Smooth muscle cell (in vitro differentiated cells): Measurements from ENCODE around the gene C22orf39. TPM values are rescaled to one million over a fixed set of nuclear protein-coding genes. Genes with fewer than 3 reads are reported as not detected.
A peak's percentile ranks its signal among the peaks of the same experiment; 100 is the strongest.

ENCODE experiments used
- DNase-seq: peaks from one replicate; lab custom pipeline; 2025; ENCODE audit not compliant: unreplicated experiment; lab: John Stamatoyannopoulos, UW
- H2AFZ ChIP-seq: fragments of 200-600 bp; sonication (generic); 2 replicates; pipeline ENCODE4 v1.6.0; 2016; ENCODE audit warnings: antibody characterized with exemption, low read depth, mild to moderate bottlenecking
- H3F3A ChIP-seq: fragments of 200-600 bp; sonication (generic); 2 replicates; pipeline ENCODE4 v1.6.0; 2017; ENCODE audit warnings: antibody characterized with exemption, low read depth
- H3K27ac ChIP-seq: fragments of 200-600 bp; sonication (generic); 2 replicates; pipeline ENCODE4 v1.5.1; 2016; ENCODE audit warnings: low read depth, mild to moderate bottlenecking
- H3K27me3 ChIP-seq: fragments of 200-600 bp; sonication (generic); 2 replicates; pipeline ENCODE4 v1.6.1; 2016; ENCODE audit warnings: low read depth, mild to moderate bottlenecking
- H3K36me3 ChIP-seq: fragments of 200-600 bp; sonication (generic); 2 replicates; pipeline ENCODE4 v1.5.1; 2016; ENCODE audit warnings: low read depth
- H3K4me1 ChIP-seq: fragments of 200-600 bp; sonication (generic); 2 replicates; pipeline ENCODE4 v1.5.1; 2016; ENCODE audit warnings: low read depth
- H3K4me2 ChIP-seq: fragments of 200-600 bp; sonication (generic); 2 replicates; pipeline ENCODE4 v1.6.0; 2016; ENCODE audit warnings: mild to moderate bottlenecking
- H3K4me3 ChIP-seq: fragments of 200-600 bp; sonication (generic); 2 replicates; pipeline ENCODE4 v1.5.1; 2016; ENCODE audit warnings: mild to moderate bottlenecking
- H3K79me2 ChIP-seq: fragments of 200-600 bp; sonication (generic); 2 replicates; pipeline ENCODE4 v1.6.0; 2016; ENCODE audit warnings: low read depth, mild to moderate bottlenecking
- H3K9ac ChIP-seq: fragments of 200-600 bp; sonication (generic); 2 replicates; pipeline ENCODE4 v1.6.0; 2016; ENCODE audit warnings: low read depth
- H3K9me3 ChIP-seq: fragments of 200-600 bp; sonication (generic); replicated peaks from 2 replicates; pipeline ENCODE4 v1.5.1; 2016; ENCODE audit warnings: low read depth
- H4K20me1 ChIP-seq: fragments of 200-600 bp; sonication (generic); 2 replicates; pipeline ENCODE4 v1.6.0; 2016; ENCODE audit warnings: low read depth
- WGBS: methylation state at CpG from one replicate; pipeline ENCODE4 v1.1.7; 2016; ENCODE audit warnings: low lambda C conversion rate; 5-methylcytosine and 5-hydroxymethylcytosine counted together
- polyA plus RNA-seq: library from polyadenylated mRNA; unstranded; fragments of >200 nt; fragmentation: Nextera tagmentation; extraction: Ambion mirVana; gene quantifications from 2 replicates; pipeline ENCODE4 v1.2.1, GENCODE V29; 2016
- total RNA-seq: library from RNA; depleted of rRNA; stranded (reverse); fragments of >200 nt; gene quantifications from 2 replicates; pipeline ENCODE4 v1.2.3, GENCODE V29; 2014
- TF ChIP-seq, protein P1 (sequence below): fragments of 200-600 bp; sonication (generic); IDR thresholded peaks from 2 replicates; pipeline ENCODE4 v1.5.1; 2017; ENCODE audit warnings: borderline replicate concordance, mild to moderate bottlenecking, antibody characterized with exemption; ENCODE audit not compliant: insufficient read depth, poor library complexity, severe bottlenecking

C22orf39 gene
- total and polyA plus RNA-seq, 2 experiments from 2014 or later, result 16.5 to 29.5 TPM

DNA sequence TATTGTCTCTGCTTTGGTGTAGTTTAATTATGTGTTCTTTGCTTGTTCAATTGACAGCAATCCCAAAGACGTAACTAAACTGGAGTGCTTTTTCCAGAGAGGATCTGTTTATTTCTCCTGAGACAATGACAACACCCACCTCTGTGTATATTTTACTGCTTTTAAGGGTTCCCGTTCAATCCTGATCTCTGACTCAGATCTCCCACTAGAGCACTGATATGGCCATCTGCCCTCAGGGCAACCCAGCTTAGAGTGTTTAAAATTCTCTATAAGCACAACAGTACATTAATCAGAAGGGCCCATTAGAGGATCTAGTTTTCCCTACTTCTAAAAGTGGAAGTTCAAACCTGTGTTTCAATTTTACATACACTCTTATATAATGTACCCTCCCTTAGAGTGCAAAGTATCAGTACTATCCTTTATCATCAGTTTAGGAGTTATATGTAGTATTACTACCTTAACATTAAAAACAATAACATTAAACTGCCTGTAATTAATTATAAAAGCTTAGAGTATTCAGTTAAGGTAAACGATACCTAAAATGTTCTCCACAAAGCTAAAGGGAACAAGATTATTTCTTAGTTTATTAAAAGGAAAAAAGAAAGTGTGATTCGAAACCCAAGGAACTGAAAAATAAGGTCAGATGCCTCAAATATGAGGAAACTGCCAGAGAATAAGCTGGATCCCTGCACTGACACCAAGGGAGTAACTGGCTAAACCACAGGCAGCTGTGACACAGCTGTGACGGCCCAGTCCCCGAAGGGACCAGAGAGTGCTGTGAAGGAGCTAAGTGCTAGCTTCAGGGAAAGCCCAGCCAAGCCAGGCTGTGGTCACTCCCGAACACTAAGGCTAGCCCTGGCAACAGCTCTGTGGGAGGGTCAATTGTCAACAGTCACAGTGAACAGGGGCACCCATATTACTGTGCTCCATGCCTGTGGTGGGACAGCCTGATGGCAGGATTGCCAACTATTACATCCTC is 16.3 kb upstream of the C22orf39 start:
- Histone ChIP-seq H3K9me3 (no peaks in the 10 kb centered on the region), H3K4me1 (no peaks in the 10 kb centered on the region), H3K36me3 (no peaks in the 10 kb centered on the region), H3F3A (no peaks in the 10 kb centered on the region), H3K27me3 (no peaks in the 10 kb centered on the region), H3K4me3 (no peak overlapping the region), H3K79me2 (no peaks in the 10 kb centered on the region), H2AFZ (no peak overlapping the region), H4K20me1 (peaks cover 11% of the 10 kb centered on the region), H3K27ac (peak overlapping the region; percentile 60), H3K9ac (peak overlapping the region; percentile 5), H3K4me2 (no peak overlapping the region)
- TF ChIP-seq, protein P1, sequence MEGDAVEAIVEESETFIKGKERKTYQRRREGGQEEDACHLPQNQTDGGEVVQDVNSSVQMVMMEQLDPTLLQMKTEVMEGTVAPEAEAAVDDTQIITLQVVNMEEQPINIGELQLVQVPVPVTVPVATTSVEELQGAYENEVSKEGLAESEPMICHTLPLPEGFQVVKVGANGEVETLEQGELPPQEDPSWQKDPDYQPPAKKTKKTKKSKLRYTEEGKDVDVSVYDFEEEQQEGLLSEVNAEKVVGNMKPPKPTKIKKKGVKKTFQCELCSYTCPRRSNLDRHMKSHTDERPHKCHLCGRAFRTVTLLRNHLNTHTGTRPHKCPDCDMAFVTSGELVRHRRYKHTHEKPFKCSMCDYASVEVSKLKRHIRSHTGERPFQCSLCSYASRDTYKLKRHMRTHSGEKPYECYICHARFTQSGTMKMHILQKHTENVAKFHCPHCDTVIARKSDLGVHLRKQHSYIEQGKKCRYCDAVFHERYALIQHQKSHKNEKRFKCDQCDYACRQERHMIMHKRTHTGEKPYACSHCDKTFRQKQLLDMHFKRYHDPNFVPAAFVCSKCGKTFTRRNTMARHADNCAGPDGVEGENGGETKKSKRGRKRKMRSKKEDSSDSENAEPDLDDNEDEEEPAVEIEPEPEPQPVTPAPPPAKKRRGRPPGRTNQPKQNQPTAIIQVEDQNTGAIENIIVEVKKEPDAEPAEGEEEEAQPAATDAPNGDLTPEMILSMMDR, result no peak
- no peak for DNase-seq
- 56% methylated on average over 7 of the region's 7 CpGs for whole genome bisulfite sequencing

DNA sequence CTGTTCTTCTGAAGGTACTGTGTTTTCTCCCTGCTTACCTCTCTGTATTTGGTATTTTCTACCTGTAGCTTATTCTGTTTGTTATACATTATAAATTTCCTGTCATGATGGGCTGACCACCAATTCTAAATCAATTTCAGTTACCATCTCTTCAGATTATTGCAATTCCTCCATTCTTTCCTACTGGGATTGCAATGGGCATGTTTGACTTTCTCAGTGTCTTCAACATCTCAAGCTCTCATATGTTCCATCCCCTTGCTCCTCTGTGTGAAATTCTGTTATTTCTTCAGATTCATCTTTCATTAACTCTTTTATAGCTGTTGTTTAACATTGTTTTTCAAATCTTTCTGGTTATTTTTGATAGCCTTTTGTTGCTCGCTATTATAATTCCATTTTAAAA is 15.5 kb upstream of the C22orf39 start:
- WGBS, result 100% methylated on average over 1 of the region's 1 CpG
- peak overlapping the region; percentile 60 for H3K27ac ChIP-seq
- H2AFZ ChIP-seq, result no peak overlapping the region
- no peaks in the 10 kb centered on the region for H3K4me1 ChIP-seq
- H3K79me2 ChIP-seq, result no peaks in the 10 kb centered on the region
- H3K4me3 ChIP-seq, result no peak overlapping the region
- peaks cover 7% of the 10 kb centered on the region for H4K20me1 ChIP-seq
- H3K9me3 ChIP-seq, result no peaks in the 10 kb centered on the region
- no peak overlapping the region for H3K9ac ChIP-seq
- DNase-seq, result no peak
- no peak overlapping the region for H3K4me2 ChIP-seq
- H3F3A ChIP-seq, result no peaks in the 10 kb centered on the region
- H3K27me3 ChIP-seq, result no peaks in the 10 kb centered on the region
- H3K36me3 ChIP-seq, result no peaks in the 10 kb centered on the region
- TF ChIP-seq, protein P1, result no peak

DNA sequence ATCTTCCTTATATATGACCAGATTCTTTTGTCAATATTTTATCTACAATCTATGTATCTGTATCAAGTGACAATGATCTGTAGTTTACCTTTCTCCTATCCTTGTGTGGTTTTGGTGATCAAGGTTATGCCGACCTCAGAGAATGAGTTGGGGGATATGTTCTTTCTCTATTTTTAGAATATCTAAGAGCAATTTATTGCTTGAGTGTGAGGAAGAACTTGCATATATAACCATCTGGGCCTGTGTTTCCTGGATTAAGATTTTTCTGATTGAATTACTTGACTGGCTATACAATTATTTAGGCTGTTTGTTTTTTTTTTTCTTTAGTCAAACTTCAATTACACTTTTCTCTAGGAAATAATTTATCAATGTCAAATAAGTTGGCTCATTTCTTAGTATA is 14.0 kb upstream of the C22orf39 start:
- no peak overlapping the region for H3K9ac ChIP-seq
- no peaks in the 10 kb centered on the region for H3K79me2 ChIP-seq
- H4K20me1 ChIP-seq, result peaks cover 7% of the 10 kb centered on the region
- H3K9me3 ChIP-seq, result no peaks in the 10 kb centered on the region
- H3F3A ChIP-seq, result no peaks in the 10 kb centered on the region
- H3K4me1 ChIP-seq, result no peaks in the 10 kb centered on the region
- no peak for DNase-seq
- H3K4me2 ChIP-seq, result no peak overlapping the region
- TF ChIP-seq, protein P1, result no peak
- H3K4me3 ChIP-seq, result no peak overlapping the region
- WGBS, result 97% methylated on average over 1 of the region's 1 CpG
- no peaks in the 10 kb centered on the region for H3K36me3 ChIP-seq
- H2AFZ ChIP-seq, result no peak overlapping the region
- H3K27me3 ChIP-seq, result no peaks in the 10 kb centered on the region
- no peak overlapping the region for H3K27ac ChIP-seq
